ENCODE results near the gene LTN1.

LTN1 gene

GRCh38 chr21:28928578-28929420, 63.9 kb downstream of the LTN1 start:
- DNase-seq = no peak

- DNase-seq = no peak
These were observed 65.5 kb downstream of the LTN1 start for GRCh38 chr21:28927130-28927529.

GRCh38 chr21:28923439-28923975, 69.2 kb downstream of the LTN1 start:
- DNase-seq = no peak

GRCh38 chr21:28922368-28922767, 70.3 kb downstream of the LTN1 start:
- no peak for DNase-seq

- DNase-seq = no peak
These were observed 76.4 kb downstream of the LTN1 start for GRCh38 chr21:28916150-28916893.

GRCh38 chr21:28913071-28913470, 79.6 kb downstream of the LTN1 start:
- DNase-seq = no peak

GRCh38 chr21:28910280-28910887, 82.3 kb downstream of the LTN1 start:
- no peak for DNase-seq

- DNase-seq = no peak
These were observed 84.3 kb downstream of the LTN1 start for GRCh38 chr21:28908351-28908750.

- DNase-seq = no peak
These were observed 85.8 kb downstream of the LTN1 start for GRCh38 chr21:28906841-28907240.

GRCh38 chr21:28906236-28906635, 86.4 kb downstream of the LTN1 start:
- no peak for DNase-seq

GRCh38 chr21:28904961-28905435, 87.7 kb downstream of the LTN1 start:
- no peak for DNase-seq

- no peak for DNase-seq
These were observed 89.2 kb downstream of the LTN1 start for GRCh38 chr21:28903448-28903847.

GRCh38 chr21:28900481-28900880, 92.2 kb downstream of the LTN1 start:
- no peak for DNase-seq

- DNase-seq = no peak
These were observed 92.9 kb downstream of the LTN1 start for GRCh38 chr21:28899744-28900143.

- no peak for DNase-seq
These were observed 93.5 kb downstream of the LTN1 start for GRCh38 chr21:28899220-28899619.

GRCh38 chr21:28893687-28894086, 99.0 kb downstream of the LTN1 start:
- DNase-seq = no peak

- no peak for DNase-seq
These were observed 100.2 kb downstream of the LTN1 start for GRCh38 chr21:28892199-28893111.

- no peak for DNase-seq
These were observed 106.9 kb downstream of the LTN1 start for GRCh38 chr21:28885853-28886177.

GRCh38 chr21:28884976-28885852, 107.5 kb downstream of the LTN1 start:
- peak; percentile 89 for DNase-seq

GRCh38 chr21:28884481-28884880, 108.2 kb downstream of the LTN1 start:
- DNase-seq = no peak

GRCh38 chr21:28883931-28884330, 108.7 kb downstream of the LTN1 start:
- DNase-seq = no peak
